ENCODE results near the gene DHX57. TPM values are rescaled to one million over a fixed set of nuclear protein-coding genes. Genes with fewer than 3 reads are reported as not detected.
"Not testable (repeated sequence)": the region's sequence is repeated elsewhere in the genome, so short reads cannot be mapped to it uniquely, and the experiment has no call there.

DHX57 gene
- total RNA-seq, 1 donor, result 19.5 TPM

- Histone ChIP-seq H3K36me3 (ENCODE audit: insufficient read depth, low read length) (peaks cover 4% of the 10 kb centered on the region), H4K20me1 (ENCODE audit: insufficient read depth, low read length) (no peaks in the 10 kb centered on the region), H3K9me3 (ENCODE audit: low read depth, low read length) (no peaks in the 10 kb centered on the region), H3K27me3 (ENCODE audit: insufficient read depth, low read length) (no peaks in the 10 kb centered on the region), H3K4me2 (ENCODE audit: insufficient read depth, low read length) (no peak overlapping the region), H3K4me3 (ENCODE audit: insufficient read depth, low read length) (no peak overlapping the region), H3K79me2 (ENCODE audit: insufficient read depth, low read length) (no peaks in the 10 kb centered on the region), H3K27ac (ENCODE audit: low read depth, low read length) (no peak overlapping the region), H2AFZ (ENCODE audit: low read length) (no peak overlapping the region), H3K4me1 (ENCODE audit: insufficient read depth, low read length) (no peaks in the 10 kb centered on the region)
- no peak for DNase-seq (ENCODE audit: insufficient read length, low spot score, missing footprints)
- no peak for TF ChIP-seq CTCF (IDR thresholded peaks at IDR 0.05; ENCODE audit: extremely low read depth, low read depth, low read length)
Measured at GRCh38 chr2:38792751-38793150, 83.0 kb downstream of the DHX57 start.

GRCh38 chr2:38792321-38792720 is 83.4 kb downstream of the DHX57 start:
- H3K4me1 ChIP-seq (ENCODE audit: insufficient read depth, low read length); H3K79me2 ChIP-seq (ENCODE audit: insufficient read depth, low read length); H3K27ac ChIP-seq (ENCODE audit: low read depth, low read length); H3K9me3 ChIP-seq (ENCODE audit: low read depth, low read length); H2AFZ ChIP-seq (ENCODE audit: low read length); H4K20me1 ChIP-seq (ENCODE audit: insufficient read depth, low read length); H3K4me3 ChIP-seq (ENCODE audit: insufficient read depth, low read length); H3K27me3 ChIP-seq (ENCODE audit: insufficient read depth, low read length); H3K36me3 ChIP-seq (ENCODE audit: insufficient read depth, low read length); H3K4me2 ChIP-seq (ENCODE audit: insufficient read depth, low read length); DNase-seq (ENCODE audit: insufficient read length, low spot score, missing footprints): not testable (repeated sequence)

- H3K79me2 ChIP-seq (ENCODE audit: insufficient read depth, low read length), result no peaks in the 10 kb centered on the region
- H3K27me3 ChIP-seq (ENCODE audit: insufficient read depth, low read length), result no peaks in the 10 kb centered on the region
- H3K9me3 ChIP-seq (ENCODE audit: low read depth, low read length), result no peaks in the 10 kb centered on the region
- H3K4me2 ChIP-seq (ENCODE audit: insufficient read depth, low read length), result no peak overlapping the region
- H3K4me1 ChIP-seq (ENCODE audit: insufficient read depth, low read length), result no peaks in the 10 kb centered on the region
- H4K20me1 ChIP-seq (ENCODE audit: insufficient read depth, low read length), result no peaks in the 10 kb centered on the region
- TF ChIP-seq CTCF (IDR thresholded peaks at IDR 0.05; ENCODE audit: extremely low read depth, low read depth, low read length), result no peak
- no peak overlapping the region for H3K4me3 ChIP-seq (ENCODE audit: insufficient read depth, low read length)
- no peaks in the 10 kb centered on the region for H3K36me3 ChIP-seq (ENCODE audit: insufficient read depth, low read length)
- DNase-seq (ENCODE audit: insufficient read length, low spot score, missing footprints), result no peak
- H3K27ac ChIP-seq (ENCODE audit: low read depth, low read length), result no peak overlapping the region
- no peak overlapping the region for H2AFZ ChIP-seq (ENCODE audit: low read length)
Measured at GRCh38 chr2:38791744-38792143, 84.0 kb downstream of the DHX57 start.

- H3K27me3 ChIP-seq (ENCODE audit: insufficient read depth, low read length), result no peaks in the 10 kb centered on the region
- H4K20me1 ChIP-seq (ENCODE audit: insufficient read depth, low read length), result no peaks in the 10 kb centered on the region
- no peak overlapping the region for H3K4me3 ChIP-seq (ENCODE audit: insufficient read depth, low read length)
- no peaks in the 10 kb centered on the region for H3K79me2 ChIP-seq (ENCODE audit: insufficient read depth, low read length)
- no peak overlapping the region for H3K4me2 ChIP-seq (ENCODE audit: insufficient read depth, low read length)
- H3K27ac ChIP-seq (ENCODE audit: low read depth, low read length), result no peak overlapping the region
- TF ChIP-seq CTCF (IDR thresholded peaks at IDR 0.05; ENCODE audit: extremely low read depth, low read depth, low read length), result no peak
- no peaks in the 10 kb centered on the region for H3K4me1 ChIP-seq (ENCODE audit: insufficient read depth, low read length)
- DNase-seq (ENCODE audit: insufficient read length, low spot score, missing footprints), result no peak
- no peak overlapping the region for H2AFZ ChIP-seq (ENCODE audit: low read length)
- no peaks in the 10 kb centered on the region for H3K9me3 ChIP-seq (ENCODE audit: low read depth, low read length)
- H3K36me3 ChIP-seq (ENCODE audit: insufficient read depth, low read length), result no peaks in the 10 kb centered on the region
Measured at GRCh38 chr2:38789691-38790090, 86.0 kb downstream of the DHX57 start.

Data from osteoblast (primary cell).